Liver (tissue), 9 donors: ENCODE results near the gene HOXD9. TPM values are rescaled to one million over a fixed set of nuclear protein-coding genes. Genes with fewer than 3 reads are reported as not detected.

Source experiments
- DNase-seq: peaks from one replicate; pipeline ENCODE4 v3.0.0-alpha.2; 2017; ENCODE audit warnings: low spot score
- H3K27ac ChIP-seq, 2 donors: one replicate each; pipeline ENCODE4 v1.7.0; 2013; ENCODE audit warnings: inconsistent platforms in 2 of 2, low read length in 2 of 2, control low read depth in 1 of 2, low read depth in 1 of 2, mild to moderate bottlenecking in 1 of 2
- H3K27me3 ChIP-seq, 4 donors: one replicate each; pipeline versions ENCODE4 v1.6.1 to v1.7.0; 2013; ENCODE audit warnings: low read length in 3 of 4, inconsistent platforms in 1 of 4, mild to moderate bottlenecking in 1 of 4, moderate library complexity in 1 of 4; ENCODE audit not compliant: control insufficient read depth in 4 of 4, insufficient read depth in 4 of 4
- H3K36me3 ChIP-seq, 4 donors: one replicate each; pipeline versions ENCODE4 v1.6.1 to v1.7.0; 2013; ENCODE audit warnings: low read length in 3 of 4, mild to moderate bottlenecking in 3 of 4, low read depth in 1 of 4, moderate library complexity in 1 of 4; ENCODE audit not compliant: control insufficient read depth in 4 of 4, insufficient read depth in 3 of 4
- H3K4me1 ChIP-seq, 4 donors: one replicate each; pipeline versions ENCODE4 v1.6.1 to v1.7.0; 2013; ENCODE audit warnings: low read length in 3 of 4, mild to moderate bottlenecking in 3 of 4, moderate library complexity in 1 of 4; ENCODE audit not compliant: control insufficient read depth in 4 of 4, insufficient read depth in 4 of 4
- H3K4me3 ChIP-seq, 3 donors: one replicate each; pipeline versions ENCODE4 v1.6.1 to v1.7.0; 2013; ENCODE audit warnings: low read length in 3 of 3, control low read depth in 1 of 3, low read depth in 1 of 3, mild to moderate bottlenecking in 1 of 3
- H3K9ac ChIP-seq, 2 donors: one replicate each; pipeline ENCODE4 v1.7.0; 2013; ENCODE audit warnings: low read length in 2 of 2, mild to moderate bottlenecking in 2 of 2, moderate library complexity in 2 of 2, control low read depth in 1 of 2, low read depth in 1 of 2
- H3K9me3 ChIP-seq, 4 donors: one replicate each; pipeline versions ENCODE4 v1.6.1 to v1.7.0; 2013; ENCODE audit warnings: low read length in 3 of 4; ENCODE audit not compliant: control insufficient read depth in 4 of 4
- ATF3 ChIP-seq: IDR thresholded peaks from 2 replicates; pipeline ENCODE4 v1.6.1; 2016; ENCODE audit warnings: antibody characterized with exemption
- CTCF ChIP-seq: fragments of 150-350 bp; IDR thresholded peaks from 2 replicates; pipeline ENCODE4 v1.5.1; 2017; ENCODE audit warnings: improper control_type of control experiment, low read depth, low read length; ENCODE audit not compliant: missing input control
- EGR1 ChIP-seq, 2 donors: IDR thresholded peaks; 2 replicates each; pipeline ENCODE4 v1.6.1; 2016 to 2018; ENCODE audit warnings: antibody characterized with exemption in 2 of 2, low read depth in 2 of 2
- FOXA1 ChIP-seq: IDR thresholded peaks from 2 replicates; pipeline ENCODE4 v1.6.1; 2016; ENCODE audit warnings: antibody characterized with exemption
- FOXA2 ChIP-seq: IDR thresholded peaks from 2 replicates; pipeline ENCODE4 v1.6.1; 2016; ENCODE audit warnings: antibody characterized with exemption
- GABPA ChIP-seq, 2 donors: IDR thresholded peaks in 1 of 2; conservative IDR thresholded peaks in 1 of 2; 2 replicates each; pipeline ENCODE4 v1.6.1; 2016; ENCODE audit warnings: antibody characterized with exemption in 2 of 2, mild to moderate bottlenecking in 1 of 2, moderate library complexity in 1 of 2
- HNF4A ChIP-seq, 2 donors: conservative IDR thresholded peaks; 2 replicates each; pipeline ENCODE4 v1.6.1; 2016; ENCODE audit warnings: antibody characterized with exemption in 2 of 2, mild to moderate bottlenecking in 2 of 2
- JUND ChIP-seq, 2 donors: IDR thresholded peaks; 2 replicates each; pipeline ENCODE4 v1.6.1; 2016; ENCODE audit warnings: antibody characterized with exemption in 2 of 2
- MAX ChIP-seq: IDR thresholded peaks from 2 replicates; pipeline ENCODE4 v1.6.1; 2016; ENCODE audit warnings: antibody characterized with exemption
- NR2F2 ChIP-seq: IDR thresholded peaks from 2 replicates; pipeline ENCODE4 v1.6.1; 2016; ENCODE audit warnings: antibody characterized with exemption
- RAD21 ChIP-seq, 2 donors: IDR thresholded peaks; 2 replicates each; pipeline ENCODE4 v1.6.1; 2016; ENCODE audit warnings: antibody characterized with exemption in 2 of 2, mild to moderate bottlenecking in 2 of 2
- REST ChIP-seq: IDR thresholded peaks from 2 replicates; pipeline ENCODE4 v1.6.1; 2016; ENCODE audit warnings: antibody characterized with exemption, mild to moderate bottlenecking
- RXRA ChIP-seq, 2 donors: IDR thresholded peaks; 2 replicates each; pipeline ENCODE4 v1.6.1; 2017 to 2018; ENCODE audit warnings: antibody characterized with exemption in 2 of 2, mild to moderate bottlenecking in 1 of 2
- SP1 ChIP-seq: IDR thresholded peaks from 2 replicates; pipeline ENCODE4 v1.6.1; 2018; ENCODE audit warnings: antibody characterized with exemption, mild to moderate bottlenecking
- TAF1 ChIP-seq: conservative IDR thresholded peaks from 2 replicates; pipeline ENCODE4 v1.6.1; 2016; ENCODE audit warnings: antibody characterized with exemption, mild to moderate bottlenecking
- YY1 ChIP-seq: IDR thresholded peaks from 2 replicates; pipeline ENCODE4 v1.6.1; 2016; ENCODE audit warnings: antibody characterized with exemption, mild to moderate bottlenecking
- ZBTB33 ChIP-seq: IDR thresholded peaks from 2 replicates; pipeline ENCODE4 v1.6.1; 2016; ENCODE audit warnings: antibody characterized with exemption
- WGBS: extraction: QIAGEN DNeasy Blood & Tissue Kit; methylation state at CpG from one replicate; pipeline ENCODE4 v1.1.7; 2013; 5-methylcytosine and 5-hydroxymethylcytosine counted together
- polyA plus RNA-seq, 2 donors: library from polyadenylated mRNA; stranded (reverse) in 1 of 2; unstranded in 1 of 2; fragments of 200-250 nt in 1 of 2; fragments of >200 nt in 1 of 2; fragmentation: Nextera tagmentation in 1 of 2; extraction: Ambion mirVana in 1 of 2; gene quantifications; one replicate each; pipeline versions ENCODE4 v1.2.1 to v1.2.3, GENCODE V29; 2013 to 2015
- total RNA-seq, 2 donors: library from RNA; depleted of rRNA; stranded (reverse); fragments of >200 nt; gene quantifications; one replicate each; pipeline ENCODE4 v1.2.3, GENCODE V29; 2014
- donor health status: healthy.
- donor health status: healthy.
- donor health status: healthy.
- donor health status: healthy.
- donor health status: healthy.

The HOXD9 gene
- total and polyA plus RNA-seq, 4 donors = 0.07 TPM; not detected in 3

- H3K36me3 ChIP-seq = no peaks in the 10 kb centered on the region
- no peak for DNase-seq
- H3K9me3 ChIP-seq = peaks cover 0 to 10% (median 0%) of the 10 kb centered on the region in 4 donors
- peaks cover 8 to 43% (median 20%) of the 10 kb centered on the region in 4 donors for H3K27me3 ChIP-seq
- peaks cover 0 to 12% (median 7%) of the 10 kb centered on the region in 4 donors for H3K4me1 ChIP-seq
- 18% methylated on average over 14 of the region's 14 CpGs for WGBS
- H3K27ac ChIP-seq = no peak overlapping the region
- H3K4me3 ChIP-seq = no peak overlapping the region
- no peak overlapping the region for H3K9ac ChIP-seq
- no peak for TF ChIP-seq FOXA2
- TF ChIP-seq FOXA1 = no peak
- TF ChIP-seq ZBTB33 = no peak
- no peak for TF ChIP-seq CTCF
- TF ChIP-seq ATF3 = no peak
- TF ChIP-seq RAD21 (IDR thresholded peaks at IDR 0.05) = no peak
- TF ChIP-seq REST = no peak
- TF ChIP-seq EGR1 (IDR thresholded peaks at IDR 0.05; ENCODE audit: low read depth in 2 of 2) = no peak
- TF ChIP-seq JUND (IDR thresholded peaks at IDR 0.05) = no peak
- no peak for TF ChIP-seq NR2F2
- no peak for TF ChIP-seq YY1
- no peak for TF ChIP-seq RXRA (IDR thresholded peaks at IDR 0.05)
Measured at GRCh38 chr2:176172895-176173566, 50.5 kb downstream of the HOXD9 start.

GRCh38 chr2:176173567-176174381 lies 51.3 kb downstream of the HOXD9 start:
- TF ChIP-seq GABPA (IDR thresholded peaks at IDR 0.05 in 1 of 2, conservative IDR thresholded peaks at IDR 0.05 in 1 of 2) (no peak), TAF1 (no peak), RAD21 (IDR thresholded peaks at IDR 0.05) (no peak), SP1 (no peak), NR2F2 (no peak), FOXA2 (no peak), EGR1 (IDR thresholded peaks at IDR 0.05; ENCODE audit: low read depth in 2 of 2) (no peak), JUND (IDR thresholded peaks at IDR 0.05) (no peak), MAX (no peak), REST (no peak), HNF4A (conservative IDR thresholded peaks at IDR 0.05) (no peak), FOXA1 (no peak), YY1 (no peak), ATF3 (no peak)
- 13% methylated on average over 7 of the region's 7 CpGs for WGBS
- H3K27me3 ChIP-seq = peaks cover 8 to 44% (median 25%) of the 10 kb centered on the region in 4 donors
- H3K36me3 ChIP-seq = no peaks in the 10 kb centered on the region
- H3K9me3 ChIP-seq = peaks cover 0 to 10% (median 0%) of the 10 kb centered on the region in 4 donors
- H3K4me3 ChIP-seq = no peak overlapping the region
- no peak overlapping the region for H3K27ac ChIP-seq
- H3K4me1 ChIP-seq = peaks cover 0 to 16% (median 9%) of the 10 kb centered on the region in 4 donors
- H3K9ac ChIP-seq = no peak overlapping the region
- no peak for DNase-seq
